Hair follicular keratinocyte (primary cell): ENCODE measurements around the gene OR6K6. TPM values are rescaled to one million over a fixed set of nuclear protein-coding genes. Genes with fewer than 3 reads are reported as not detected.

ENCODE experiments used
- total RNA-seq: library from RNA; depleted of rRNA; stranded (reverse); fragments of >200 nt; gene quantifications from 2 replicates; pipeline ENCODE4 v1.2.3, GENCODE V29; 2015

OR6K6 gene, protein sequence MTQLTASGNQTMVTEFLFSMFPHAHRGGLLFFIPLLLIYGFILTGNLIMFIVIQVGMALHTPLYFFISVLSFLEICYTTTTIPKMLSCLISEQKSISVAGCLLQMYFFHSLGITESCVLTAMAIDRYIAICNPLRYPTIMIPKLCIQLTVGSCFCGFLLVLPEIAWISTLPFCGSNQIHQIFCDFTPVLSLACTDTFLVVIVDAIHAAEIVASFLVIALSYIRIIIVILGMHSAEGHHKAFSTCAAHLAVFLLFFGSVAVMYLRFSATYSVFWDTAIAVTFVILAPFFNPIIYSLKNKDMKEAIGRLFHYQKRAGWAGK
- not detected in 2 replicates for total RNA-seq

DNA sequence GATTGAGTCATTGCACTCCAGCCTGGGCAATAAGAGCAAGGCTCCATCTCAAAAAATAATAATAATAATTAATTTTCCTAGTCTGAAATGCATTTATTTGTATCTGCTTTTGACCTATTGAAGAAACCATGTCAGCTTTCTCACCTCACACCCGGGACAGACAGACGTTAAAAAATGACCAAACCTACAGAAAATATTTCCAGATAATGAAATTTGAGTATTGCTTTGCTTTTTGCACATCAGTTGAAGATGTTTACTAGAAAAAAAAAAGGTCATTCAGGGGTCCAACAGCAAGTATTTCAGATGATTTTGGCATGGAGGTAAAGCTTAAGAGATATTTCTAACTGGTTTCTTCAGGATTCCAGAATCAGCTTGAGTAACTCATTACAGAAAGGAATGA is at the start of gene OR6K6:
Gene OR6K6 (plus strand): TSS at position 301 of the 400 bp plus-strand sequence. CDS start 168 bp downstream, outside the sequence.

DNA sequence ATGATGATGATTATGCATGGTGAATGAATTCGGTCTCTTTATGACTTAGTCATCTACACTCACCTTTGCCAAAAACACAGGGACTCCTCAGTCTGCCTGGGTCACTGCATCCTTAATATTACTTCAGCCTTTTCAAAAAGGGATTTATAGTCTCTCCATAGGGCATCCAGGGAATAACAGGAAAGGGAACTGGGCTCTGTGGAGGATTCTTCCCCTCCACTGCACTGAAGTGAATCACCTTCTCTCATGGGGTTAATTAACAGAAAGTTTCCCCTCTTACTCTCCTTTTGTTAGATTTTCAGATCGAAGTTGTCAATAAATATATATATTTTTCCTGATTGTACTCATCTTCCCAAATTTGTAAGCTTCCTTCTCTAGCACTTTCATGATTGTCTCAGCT is 33.9 kb upstream of the OR6K6 start, which contains the start of gene OR6K3:
Gene OR6K3 (minus strand): TSS at position 101 of the 400 bp plus-strand sequence. CDS start 2,605 bp downstream, outside the sequence.

DNA sequence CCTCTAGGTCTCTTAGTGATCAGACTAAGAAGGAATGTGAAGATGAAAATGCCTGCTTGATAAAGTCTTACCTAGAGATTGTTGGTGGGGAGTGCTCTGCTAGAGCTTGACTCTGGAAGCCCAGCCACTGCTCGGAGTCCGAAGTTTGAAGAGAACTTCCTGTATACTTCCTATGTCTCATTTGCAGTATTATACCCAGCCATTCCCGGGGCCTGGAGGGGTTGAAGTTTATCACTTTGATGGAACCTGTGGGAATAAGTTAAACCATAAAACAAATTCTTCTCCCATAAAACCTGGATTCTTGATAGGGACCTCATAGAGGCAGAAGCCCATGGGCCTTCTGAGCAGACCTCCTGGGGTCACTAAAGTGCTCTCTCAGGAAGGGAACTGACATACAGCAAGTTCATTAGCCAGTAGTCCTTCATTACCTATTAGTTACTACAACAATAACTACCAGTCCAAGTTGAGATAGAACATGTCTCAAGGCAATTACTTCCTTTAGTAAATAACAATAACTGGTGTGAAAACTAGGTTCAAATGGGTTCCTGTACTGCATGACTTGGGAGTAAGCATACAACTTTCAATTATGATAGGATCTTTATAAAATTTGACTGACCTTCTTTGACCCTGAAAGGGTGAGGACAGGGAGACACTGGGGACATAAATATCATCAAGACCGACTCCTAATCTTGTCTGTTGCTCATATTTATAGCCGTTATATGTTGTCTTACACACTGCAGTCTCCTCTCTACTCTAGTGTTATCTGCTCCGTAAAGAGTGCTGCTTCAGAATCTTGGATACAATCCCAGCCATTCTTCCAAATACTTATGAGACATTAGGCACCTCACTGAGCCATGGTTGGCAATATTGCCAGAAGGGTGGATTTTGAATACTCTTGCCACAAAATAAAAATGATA is 17.7 kb downstream of the OR6K6 start, which contains the start of gene OR6N1:
Gene OR6N1 (minus strand): TSS at position 246 of the 917 bp plus-strand sequence. CDS start 5,513 bp downstream, outside the sequence.

DNA sequence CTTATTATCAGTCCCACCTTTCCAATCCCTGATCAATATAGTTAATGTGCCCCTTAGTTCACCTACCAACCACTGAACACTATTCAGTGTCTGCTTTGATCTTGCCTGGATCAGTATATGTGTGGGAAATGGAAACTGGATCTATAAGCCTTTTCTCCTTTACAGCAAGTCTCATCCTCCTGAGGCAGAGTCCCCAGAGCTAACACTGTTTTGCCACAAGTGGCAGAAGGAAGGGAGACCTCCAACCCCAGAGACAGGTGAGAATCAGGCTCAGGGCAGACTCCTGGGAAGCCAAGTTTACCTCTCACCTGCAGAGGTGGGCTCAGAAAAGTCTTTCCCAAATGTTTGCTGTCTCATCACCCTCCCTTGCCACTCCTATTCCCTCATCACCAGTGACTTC is 26.6 kb downstream of the OR6K6 start, which contains the start of gene OR6N2:
Gene OR6N2 (minus strand): TSS at position 101 of the 400 bp plus-strand sequence. CDS start 3,569 bp downstream, outside the sequence.

Other genes with a start within 250 kb of the OR6K6 start
- not detected in 2 replicates for gene OR6Y1, start 200.3 kb upstream of the OR6K6 start, total RNA-seq
- not detected in 2 replicates for gene OR6P1, start 184.1 kb upstream of the OR6K6 start, total RNA-seq
- not detected in 2 replicates for gene OR10X1, start 174.8 kb upstream of the OR6K6 start, total RNA-seq
- not detected in 2 replicates for gene OR10Z1, start 149.5 kb upstream of the OR6K6 start, total RNA-seq
- gene SPTA1, start 68.0 kb upstream of the OR6K6 start, total RNA-seq = not detected in 2 replicates
- gene OR6K2, start 54.1 kb upstream of the OR6K6 start, total RNA-seq = not detected in 2 replicates
- not detected in 2 replicates for gene OR6K3, start 34.0 kb upstream of the OR6K6 start, total RNA-seq
- not detected in 2 replicates for gene OR6N1, start 17.5 kb downstream of the OR6K6 start, total RNA-seq
- not detected in 2 replicates for gene OR6N2, start 26.5 kb downstream of the OR6K6 start, total RNA-seq
- gene MNDA, start 76.6 kb downstream of the OR6K6 start, total RNA-seq = not detected in 2 replicates
- not detected in 2 replicates for gene PYHIN1, start 176.8 kb downstream of the OR6K6 start, total RNA-seq